WTC11 (cell line): ENCODE measurements around the gene PAN3. TPM values are rescaled to one million over a fixed set of nuclear protein-coding genes. Genes with fewer than 3 reads are reported as not detected.

Experiments
- ATAC-seq: fragments of 200-7000 bp; cut with Tn5 transposase; 2 replicates; pipeline ENCODE4 v1.10.0; 2021; ENCODE audit warnings: mild to moderate bottlenecking, moderate library complexity
- CTCF ChIA-PET: fragments of 300-600 bp; sonication (Branson Sonifier 250); formaldehyde crosslinking; loops from one replicate; lab custom pipeline; 2021; ENCODE audit warnings: antibody characterized with exemption; lab: Charles Lee
- POLR2A ChIA-PET: fragments of 350-600 bp; sonication (Branson Sonifier 250); formaldehyde crosslinking; loops from one replicate; lab custom pipeline; 2021; ENCODE audit warnings: antibody characterized with exemption; lab: Charles Lee
- DNase-seq: peaks from one replicate; pipeline ENCODE4 v3.0.0; 2021; ENCODE audit warnings: low spot score
- H3K27ac Mint-ChIP-seq: 2 replicates; pipeline ENCODE4 v1.8.0; 2021; ENCODE audit warnings: mixed read lengths
- H3K27me3 Mint-ChIP-seq: 2 replicates; pipeline ENCODE4 v1.8.0; 2021; ENCODE audit warnings: low read depth, mild to moderate bottlenecking, moderate library complexity, mixed read lengths
- H3K36me3 Mint-ChIP-seq: 2 replicates; pipeline ENCODE4 v1.8.0; 2021; ENCODE audit warnings: mixed read lengths
- H3K4me1 Mint-ChIP-seq: 2 replicates; pipeline ENCODE4 v1.8.0; 2022; ENCODE audit warnings: mixed read lengths
- H3K4me3 Mint-ChIP-seq: 2 replicates; pipeline ENCODE4 v1.8.0; 2021; ENCODE audit warnings: mild to moderate bottlenecking, moderate library complexity, mixed read lengths
- H3K9me3 Mint-ChIP-seq: 2 replicates; pipeline ENCODE4 v1.8.0; 2021; ENCODE audit warnings: mixed read lengths
- ETV6 ChIP-seq: sonication (generic); formaldehyde crosslinking; IDR thresholded peaks from 2 replicates; pipeline ENCODE4 v1.8.1; 2022; ENCODE audit warnings: mild to moderate bottlenecking, missing genetic modification reagents
- IRF2 ChIP-seq: sonication (generic); formaldehyde crosslinking; IDR thresholded peaks from 2 replicates; pipeline ENCODE4 v1.8.0; 2022; ENCODE audit warnings: low read depth, missing genetic modification reagents, borderline replicate concordance
- KAT7 ChIP-seq: sonication (generic); formaldehyde crosslinking; IDR thresholded peaks from 2 replicates; pipeline ENCODE4 v1.8.1; 2023; ENCODE audit warnings: missing genetic modification reagents, mild to moderate bottlenecking, borderline replicate concordance
- MAX ChIP-seq: sonication (generic); formaldehyde crosslinking; IDR thresholded peaks from 2 replicates; pipeline ENCODE4 v1.8.0; 2022; ENCODE audit warnings: mild to moderate bottlenecking, missing genetic modification reagents
- MYBL2 ChIP-seq: sonication (generic); formaldehyde crosslinking; IDR thresholded peaks from 2 replicates; pipeline ENCODE4 v1.8.1; 2023; ENCODE audit warnings: mild to moderate bottlenecking, moderate library complexity, missing genetic modification reagents
- SMAD3 ChIP-seq: sonication (generic); formaldehyde crosslinking; IDR thresholded peaks from 2 replicates; pipeline ENCODE4 v1.8.0; 2022; ENCODE audit warnings: missing genetic modification reagents, mild to moderate bottlenecking, borderline replicate concordance
- TP53 ChIP-seq: sonication (generic); formaldehyde crosslinking; IDR thresholded peaks from 2 replicates; pipeline ENCODE4 v1.8.1; 2023; ENCODE audit warnings: mild to moderate bottlenecking, missing genetic modification reagents
- ZNF396 ChIP-seq: fragments of 250-450 bp; sonication (Bioruptor Pico); IDR thresholded peaks from 2 replicates; pipeline ENCODE4 v1.8.0; 2021; ENCODE audit warnings: mild to moderate bottlenecking, moderate library complexity, borderline replicate concordance
- ZNF671 ChIP-seq: fragments of 250-450 bp; sonication (Bioruptor Pico); IDR thresholded peaks from 2 replicates; pipeline ENCODE4 v1.8.0; 2021; ENCODE audit warnings: mild to moderate bottlenecking
- total RNA-seq: library from RNA; stranded (reverse); gene quantifications from 3 replicates; pipeline ENCODE4 v1.2.3, GENCODE V29; 2021
- TF ChIP-seq, protein P1 (sequence below): fragments of 250-450 bp; sonication (Bioruptor Pico); conservative IDR thresholded peaks from 2 replicates; pipeline ENCODE4 v1.9.0; 2021; ENCODE audit warnings: mild to moderate bottlenecking
- TF ChIP-seq, protein P2 (sequence below): sonication (generic); formaldehyde crosslinking; IDR thresholded peaks from 2 replicates; pipeline ENCODE4 v1.8.1; 2023; ENCODE audit warnings: mild to moderate bottlenecking, missing genetic modification reagents, moderate library complexity
- TF ChIP-seq, protein P3 (sequence below): fragments of 250-450 bp; sonication (Bioruptor Pico); IDR thresholded peaks from 2 replicates; pipeline ENCODE4 v1.9.0; 2021; ENCODE audit warnings: mild to moderate bottlenecking
- TF ChIP-seq, protein P4 (sequence below): sonication (generic); formaldehyde crosslinking; conservative IDR thresholded peaks from 2 replicates; pipeline ENCODE4 v1.8.1; 2023; ENCODE audit warnings: mild to moderate bottlenecking, low read depth, missing genetic modification reagents, moderate library complexity

PAN3 gene
- total RNA-seq, 1 experiment from 2014 or later = 37.8 TPM

- H3K27me3 Mint-ChIP-seq = no peaks in the 10 kb centered on the region
- peaks cover 38% of the 10 kb centered on the region for H3K36me3 Mint-ChIP-seq
- no peak overlapping the region for H3K27ac Mint-ChIP-seq
- ChIA-PET POLR2A (no interaction called here), CTCF (interaction anchor here (0.6 kb wide), 1 partner anchor 92 kb away, joined by 3 read pairs; no protein-coding TSS in a partner anchor)
- H3K4me1 Mint-ChIP-seq = no peaks in the 10 kb centered on the region
- ATAC-seq (no peak), DNase-seq (no peak)
- no peak overlapping the region for H3K4me3 Mint-ChIP-seq
- TF ChIP-seq, protein P1, sequence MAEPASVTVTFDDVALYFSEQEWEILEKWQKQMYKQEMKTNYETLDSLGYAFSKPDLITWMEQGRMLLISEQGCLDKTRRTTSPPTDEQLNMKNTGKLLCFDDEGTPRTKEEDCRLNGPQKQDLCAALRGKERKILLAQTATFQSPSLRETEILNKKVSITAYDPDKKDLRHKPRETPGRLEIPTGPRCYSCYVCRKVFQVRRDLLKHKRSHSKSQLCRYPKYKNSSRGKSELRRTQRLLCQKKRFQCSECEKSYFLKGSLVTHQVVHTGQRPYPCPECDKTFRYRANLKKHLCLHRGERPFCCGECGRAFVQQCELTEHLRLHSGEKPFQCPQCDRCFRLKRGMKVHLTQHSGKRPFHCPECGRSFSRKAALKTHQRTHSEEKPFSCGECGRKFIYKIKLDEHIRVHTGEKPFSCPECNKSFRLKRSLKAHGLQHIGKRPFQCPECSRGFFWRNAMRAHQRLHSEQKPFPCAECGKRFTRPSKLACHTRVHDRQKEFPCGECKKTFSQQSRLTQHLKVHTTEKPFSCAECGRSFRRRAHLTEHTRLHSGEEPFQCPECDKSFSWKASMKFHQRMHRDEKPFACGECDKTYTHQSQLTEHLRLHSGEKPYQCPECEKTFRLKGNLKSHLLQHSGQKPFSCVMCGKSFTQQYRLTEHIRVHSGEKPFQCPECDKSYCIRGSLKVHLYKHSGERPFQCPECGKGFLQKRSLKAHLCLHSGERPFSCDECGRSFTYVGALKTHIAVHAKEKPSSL (CRISPR knock-in tag) = no peak
- TF ChIP-seq ZNF396 (CRISPR knock-in tag) (no peak), ZNF671 (no peak), MYBL2 (CRISPR knock-in tag) (no peak), ETV6 (no peak), MAX (CRISPR knock-in tag) (no peak), IRF2 (no peak)
- TF ChIP-seq, protein P2, sequence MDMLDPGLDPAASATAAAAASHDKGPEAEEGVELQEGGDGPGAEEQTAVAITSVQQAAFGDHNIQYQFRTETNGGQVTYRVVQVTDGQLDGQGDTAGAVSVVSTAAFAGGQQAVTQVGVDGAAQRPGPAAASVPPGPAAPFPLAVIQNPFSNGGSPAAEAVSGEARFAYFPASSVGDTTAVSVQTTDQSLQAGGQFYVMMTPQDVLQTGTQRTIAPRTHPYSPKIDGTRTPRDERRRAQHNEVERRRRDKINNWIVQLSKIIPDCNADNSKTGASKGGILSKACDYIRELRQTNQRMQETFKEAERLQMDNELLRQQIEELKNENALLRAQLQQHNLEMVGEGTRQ (CRISPR knock-in tag) = no peak
- H3K9me3 Mint-ChIP-seq = no peaks in the 10 kb centered on the region
These were observed 199.7 kb downstream of the PAN3 start for GRCh38 chr13:28338006-28338574.

GRCh38 chr13:28338742-28339141, 200.4 kb downstream of the PAN3 start:
- no peaks in the 10 kb centered on the region for H3K4me1 Mint-ChIP-seq
- H3K36me3 Mint-ChIP-seq = peaks cover 32% of the 10 kb centered on the region
- DNase-seq (no peak), ATAC-seq (no peak)
- TF ChIP-seq TP53 (CRISPR knock-in tag) (no peak), SMAD3 (CRISPR knock-in tag) (no peak)
- TF ChIP-seq, protein P3, sequence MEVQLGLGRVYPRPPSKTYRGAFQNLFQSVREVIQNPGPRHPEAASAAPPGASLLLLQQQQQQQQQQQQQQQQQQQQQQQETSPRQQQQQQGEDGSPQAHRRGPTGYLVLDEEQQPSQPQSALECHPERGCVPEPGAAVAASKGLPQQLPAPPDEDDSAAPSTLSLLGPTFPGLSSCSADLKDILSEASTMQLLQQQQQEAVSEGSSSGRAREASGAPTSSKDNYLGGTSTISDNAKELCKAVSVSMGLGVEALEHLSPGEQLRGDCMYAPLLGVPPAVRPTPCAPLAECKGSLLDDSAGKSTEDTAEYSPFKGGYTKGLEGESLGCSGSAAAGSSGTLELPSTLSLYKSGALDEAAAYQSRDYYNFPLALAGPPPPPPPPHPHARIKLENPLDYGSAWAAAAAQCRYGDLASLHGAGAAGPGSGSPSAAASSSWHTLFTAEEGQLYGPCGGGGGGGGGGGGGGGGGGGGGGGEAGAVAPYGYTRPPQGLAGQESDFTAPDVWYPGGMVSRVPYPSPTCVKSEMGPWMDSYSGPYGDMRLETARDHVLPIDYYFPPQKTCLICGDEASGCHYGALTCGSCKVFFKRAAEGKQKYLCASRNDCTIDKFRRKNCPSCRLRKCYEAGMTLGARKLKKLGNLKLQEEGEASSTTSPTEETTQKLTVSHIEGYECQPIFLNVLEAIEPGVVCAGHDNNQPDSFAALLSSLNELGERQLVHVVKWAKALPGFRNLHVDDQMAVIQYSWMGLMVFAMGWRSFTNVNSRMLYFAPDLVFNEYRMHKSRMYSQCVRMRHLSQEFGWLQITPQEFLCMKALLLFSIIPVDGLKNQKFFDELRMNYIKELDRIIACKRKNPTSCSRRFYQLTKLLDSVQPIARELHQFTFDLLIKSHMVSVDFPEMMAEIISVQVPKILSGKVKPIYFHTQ (CRISPR knock-in tag) = no peak
- CTCF ChIA-PET = interaction anchor here (0.6 kb wide), 1 partner anchor 91 kb away, joined by 3 read pairs; no protein-coding TSS in a partner anchor
- POLR2A ChIA-PET = no interaction called here
- H3K9me3 Mint-ChIP-seq = no peaks in the 10 kb centered on the region
- no peak overlapping the region for H3K4me3 Mint-ChIP-seq
- H3K27ac Mint-ChIP-seq = no peak overlapping the region
- no peaks in the 10 kb centered on the region for H3K27me3 Mint-ChIP-seq

GRCh38 chr13:28339419-28339818, 201.1 kb downstream of the PAN3 start:
- Mint-ChIP-seq H3K4me1 (no peaks in the 10 kb centered on the region), H3K27me3 (no peaks in the 10 kb centered on the region), H3K9me3 (no peaks in the 10 kb centered on the region), H3K4me3 (no peak overlapping the region), H3K36me3 (peaks cover 35% of the 10 kb centered on the region)
- ATAC-seq = no peak
- TF ChIP-seq KAT7 (CRISPR knock-in tag) = no peak
- TF ChIP-seq, protein P4, sequence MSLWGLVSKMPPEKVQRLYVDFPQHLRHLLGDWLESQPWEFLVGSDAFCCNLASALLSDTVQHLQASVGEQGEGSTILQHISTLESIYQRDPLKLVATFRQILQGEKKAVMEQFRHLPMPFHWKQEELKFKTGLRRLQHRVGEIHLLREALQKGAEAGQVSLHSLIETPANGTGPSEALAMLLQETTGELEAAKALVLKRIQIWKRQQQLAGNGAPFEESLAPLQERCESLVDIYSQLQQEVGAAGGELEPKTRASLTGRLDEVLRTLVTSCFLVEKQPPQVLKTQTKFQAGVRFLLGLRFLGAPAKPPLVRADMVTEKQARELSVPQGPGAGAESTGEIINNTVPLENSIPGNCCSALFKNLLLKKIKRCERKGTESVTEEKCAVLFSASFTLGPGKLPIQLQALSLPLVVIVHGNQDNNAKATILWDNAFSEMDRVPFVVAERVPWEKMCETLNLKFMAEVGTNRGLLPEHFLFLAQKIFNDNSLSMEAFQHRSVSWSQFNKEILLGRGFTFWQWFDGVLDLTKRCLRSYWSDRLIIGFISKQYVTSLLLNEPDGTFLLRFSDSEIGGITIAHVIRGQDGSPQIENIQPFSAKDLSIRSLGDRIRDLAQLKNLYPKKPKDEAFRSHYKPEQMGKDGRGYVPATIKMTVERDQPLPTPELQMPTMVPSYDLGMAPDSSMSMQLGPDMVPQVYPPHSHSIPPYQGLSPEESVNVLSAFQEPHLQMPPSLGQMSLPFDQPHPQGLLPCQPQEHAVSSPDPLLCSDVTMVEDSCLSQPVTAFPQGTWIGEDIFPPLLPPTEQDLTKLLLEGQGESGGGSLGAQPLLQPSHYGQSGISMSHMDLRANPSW (CRISPR knock-in tag) = no peak
- TF ChIP-seq, all 79 proteins: peak for 0
- ChIA-PET POLR2A (no interaction called here), CTCF (no interaction called here)
- no peak overlapping the region for H3K27ac Mint-ChIP-seq
- DNase-seq = no peak
